ENCODE results near the gene ZDHHC5.

Gene ZDHHC5

GRCh38 chr11:57647960-57648800, 19.7 kb upstream of the ZDHHC5 start:
- Histone ChIP-seq H3K4me1 (ENCODE audit: control insufficient read depth, insufficient read depth, low read length) (0 out of 2 replicates have a peak, but pooled peaks cover 6% of the 10 kb centered on the region), H3K4me3 (ENCODE audit: low read depth, low read length) (no peak overlapping the region), H3K27ac (ENCODE audit: extremely low read depth, low read depth, low read length) (no peak overlapping the region), H3K36me3 (ENCODE audit: control insufficient read depth in 2 of 2, insufficient read depth in 1 of 2, low read length in 2 of 2) (no peaks in the 10 kb centered on the region), H3K9me3 (ENCODE audit: control insufficient read depth, insufficient read depth, low read depth, low read length) (no peaks in the 10 kb centered on the region)
- POLR2A ChIA-PET = interaction anchor here (1.0 to 1.2 kb wide), 2 partner anchors 9 to 155 kb away, joined by 3 read pairs; no protein-coding TSS in a partner anchor
- CTCF ChIA-PET = interaction anchor here (0.7 kb wide), 1 partner anchor 582 kb away, joined by 3 read pairs; no protein-coding TSS in a partner anchor
- TF ChIP-seq ZBTB17 (tag by site-specific recombination; IDR thresholded peaks at IDR 0.05) (no peak), KLF1 (tag by site-specific recombination; IDR thresholded peaks at IDR 0.05) (no peak), ZNF324 (tag by site-specific recombination; IDR thresholded peaks at IDR 0.05) (no peak), KLF16 (tag by site-specific recombination; IDR thresholded peaks at IDR 0.05) (no peak), ZNF266 (tag by site-specific recombination; IDR thresholded peaks at IDR 0.05; ENCODE audit: low read depth) (no peak), ZBTB20 (tag by site-specific recombination; IDR thresholded peaks at IDR 0.05) (peak; percentile 75), ZNF416 (tag by site-specific recombination; IDR thresholded peaks at IDR 0.05) (no peak), HOXA7 (CRISPR knock-in tag; IDR thresholded peaks at IDR 0.05; ENCODE audit: borderline replicate concordance) (no peak), ZNF791 (tag by site-specific recombination; IDR thresholded peaks at IDR 0.05) (no peak), ZNF843 (tag by site-specific recombination; IDR thresholded peaks at IDR 0.05) (no peak), ZNF214 (tag by site-specific recombination; IDR thresholded peaks at IDR 0.05; ENCODE audit: borderline replicate concordance) (no peak), ZBTB11 (tag by site-specific recombination; conservative IDR thresholded peaks at IDR 0.05; ENCODE audit: low read depth) (no peak), HOXD13 (CRISPR knock-in tag; IDR thresholded peaks at IDR 0.05; ENCODE audit: borderline replicate concordance) (no peak), ZNF155 (tag by site-specific recombination; IDR thresholded peaks at IDR 0.05) (no peak), ZNF558 (tag by site-specific recombination; IDR thresholded peaks at IDR 0.05) (no peak), ZFP69B (tag by site-specific recombination; IDR thresholded peaks at IDR 0.05) (no peak), ZNF366 (tag by site-specific recombination; conservative IDR thresholded peaks at IDR 0.05) (0 out of 2 replicates have a peak, but pooled peaks have one; percentile 25), ZNF354C (tag by site-specific recombination; IDR thresholded peaks at IDR 0.05; ENCODE audit: borderline replicate concordance, low read depth) (no peak), ZFHX2 (tag by site-specific recombination; conservative IDR thresholded peaks at IDR 0.05) (peak; percentile 80), SP7 (tag by site-specific recombination; IDR thresholded peaks at IDR 0.05) (no peak), AEBP2 (tag by site-specific recombination; IDR thresholded peaks at IDR 0.05; ENCODE audit: borderline replicate concordance) (no peak), ZNF670 (tag by site-specific recombination; IDR thresholded peaks at IDR 0.05; ENCODE audit: low read depth) (no peak), ZEB2 (tag by site-specific recombination; IDR thresholded peaks at IDR 0.05) (no peak), ZNF596 (tag by site-specific recombination; IDR thresholded peaks at IDR 0.05) (no peak), ZNF830 (tag by site-specific recombination; IDR thresholded peaks at IDR 0.05; ENCODE audit: low read depth) (no peak), RBAK (tag by site-specific recombination; IDR thresholded peaks at IDR 0.05) (no peak), ZNF350 (tag by site-specific recombination; IDR thresholded peaks at IDR 0.05) (no peak), ZNF248 (tag by site-specific recombination; IDR thresholded peaks at IDR 0.05) (no peak), EGR2 (tag by site-specific recombination; IDR thresholded peaks at IDR 0.05; ENCODE audit: low read depth) (peak; percentile 79), ZNF335 (tag by site-specific recombination; conservative IDR thresholded peaks at IDR 0.05) (no peak; the same call in 1 of the 2 replicates), ZNF157 (tag by site-specific recombination; IDR thresholded peaks at IDR 0.05) (no peak), SETDB1 (IDR thresholded peaks at IDR 0.05; ENCODE audit: insufficient read length, low read length) (no peak), ZNF169 (tag by site-specific recombination; IDR thresholded peaks at IDR 0.05) (no peak), SP2 (tag by site-specific recombination; IDR thresholded peaks at IDR 0.05) (no peak), ZNF174 (tag by site-specific recombination; IDR thresholded peaks at IDR 0.05) (no peak)

All from HEK293 (cell line).